Measurements from ENCODE around the gene MBTPS1. TPM values are rescaled to one million over a fixed set of nuclear protein-coding genes. Genes with fewer than 3 reads are reported as not detected.

MBTPS1 gene
- total RNA-seq, 1 experiment from 2014 or later = 130 TPM

DNA sequence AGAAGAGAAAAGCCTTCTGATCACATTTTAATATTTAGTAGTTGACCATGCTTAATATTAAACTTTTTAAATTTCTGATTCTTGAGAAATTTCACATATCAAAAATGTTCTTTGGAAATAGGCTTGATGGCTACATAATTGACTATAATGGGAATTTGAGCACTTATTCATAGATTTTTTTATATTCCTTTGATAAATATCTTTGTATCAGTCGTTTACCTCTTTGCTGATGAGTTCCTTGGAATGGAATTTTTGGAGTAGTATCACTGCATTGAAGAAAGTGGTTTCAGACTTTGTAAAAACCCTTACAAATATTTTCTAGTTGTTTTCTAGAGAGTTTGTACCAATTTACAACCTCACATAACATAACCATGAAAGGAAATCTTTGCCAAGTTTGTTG is 43.1 kb upstream of the MBTPS1 start:
- no peak for DNase-seq
- Mint-ChIP-seq H3K27me3 (ENCODE audit: unreplicated experiment) (peaks cover 54% of the 10 kb centered on the region), H3K36me3 (ENCODE audit: insufficient read depth, unreplicated experiment) (peaks cover 6% of the 10 kb centered on the region), H3K4me1 (ENCODE audit: low read depth, unreplicated experiment) (no peaks in the 10 kb centered on the region), H3K4me3 (ENCODE audit: low read depth, unreplicated experiment) (no peak overlapping the region), H3K9me3 (ENCODE audit: low read depth, unreplicated experiment) (no peaks in the 10 kb centered on the region), H3K27ac (ENCODE audit: unreplicated experiment) (no peak overlapping the region)
- no TSS peak for BruUV-seq (replicated peaks)
- intact Hi-C loops (cut with micrococcal nuclease; ENCODE audit: unreplicated experiment) = no loop called here
- TF ChIP-seq, protein P1, sequence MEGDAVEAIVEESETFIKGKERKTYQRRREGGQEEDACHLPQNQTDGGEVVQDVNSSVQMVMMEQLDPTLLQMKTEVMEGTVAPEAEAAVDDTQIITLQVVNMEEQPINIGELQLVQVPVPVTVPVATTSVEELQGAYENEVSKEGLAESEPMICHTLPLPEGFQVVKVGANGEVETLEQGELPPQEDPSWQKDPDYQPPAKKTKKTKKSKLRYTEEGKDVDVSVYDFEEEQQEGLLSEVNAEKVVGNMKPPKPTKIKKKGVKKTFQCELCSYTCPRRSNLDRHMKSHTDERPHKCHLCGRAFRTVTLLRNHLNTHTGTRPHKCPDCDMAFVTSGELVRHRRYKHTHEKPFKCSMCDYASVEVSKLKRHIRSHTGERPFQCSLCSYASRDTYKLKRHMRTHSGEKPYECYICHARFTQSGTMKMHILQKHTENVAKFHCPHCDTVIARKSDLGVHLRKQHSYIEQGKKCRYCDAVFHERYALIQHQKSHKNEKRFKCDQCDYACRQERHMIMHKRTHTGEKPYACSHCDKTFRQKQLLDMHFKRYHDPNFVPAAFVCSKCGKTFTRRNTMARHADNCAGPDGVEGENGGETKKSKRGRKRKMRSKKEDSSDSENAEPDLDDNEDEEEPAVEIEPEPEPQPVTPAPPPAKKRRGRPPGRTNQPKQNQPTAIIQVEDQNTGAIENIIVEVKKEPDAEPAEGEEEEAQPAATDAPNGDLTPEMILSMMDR (IDR thresholded peaks at IDR 0.05; ENCODE audit: unreplicated experiment) = no peak
- CTCF ChIA-PET = no interaction called here

DNA sequence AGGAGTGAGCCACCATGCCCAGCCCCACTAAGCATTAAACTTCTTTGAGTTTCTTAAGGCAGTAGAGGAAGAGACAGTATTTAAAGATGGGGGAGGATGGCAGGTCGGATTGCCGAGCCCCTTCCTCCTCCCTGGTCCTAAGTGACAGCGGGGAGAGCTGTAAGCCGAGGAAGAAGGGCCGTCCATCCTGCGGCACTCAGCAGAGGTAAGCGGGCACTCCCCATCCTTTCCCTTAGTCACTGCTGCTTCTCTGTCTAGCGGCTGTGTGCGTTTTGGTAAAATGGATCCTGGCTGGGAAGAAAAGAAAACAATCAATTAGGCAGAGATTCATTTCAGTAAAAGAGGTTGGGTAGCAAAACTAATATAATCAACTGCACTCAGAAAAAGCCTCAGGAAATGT is 42.3 kb upstream of the MBTPS1 start:
- H3K36me3 Mint-ChIP-seq (ENCODE audit: insufficient read depth, unreplicated experiment) = peaks cover 6% of the 10 kb centered on the region
- no TSS peak for BruUV-seq (replicated peaks)
- DNase-seq = no peak
- H3K4me1 Mint-ChIP-seq (ENCODE audit: low read depth, unreplicated experiment) = no peaks in the 10 kb centered on the region
- intact Hi-C loops (cut with micrococcal nuclease; ENCODE audit: unreplicated experiment) = no loop called here
- H3K9me3 Mint-ChIP-seq (ENCODE audit: low read depth, unreplicated experiment) = no peaks in the 10 kb centered on the region
- no peak overlapping the region for H3K4me3 Mint-ChIP-seq (ENCODE audit: low read depth, unreplicated experiment)
- peaks cover 46% of the 10 kb centered on the region for H3K27me3 Mint-ChIP-seq (ENCODE audit: unreplicated experiment)
- TF ChIP-seq, protein P1 (IDR thresholded peaks at IDR 0.05; ENCODE audit: unreplicated experiment) = no peak
- CTCF ChIA-PET = no interaction called here
- no peak overlapping the region for H3K27ac Mint-ChIP-seq (ENCODE audit: unreplicated experiment)

DNA sequence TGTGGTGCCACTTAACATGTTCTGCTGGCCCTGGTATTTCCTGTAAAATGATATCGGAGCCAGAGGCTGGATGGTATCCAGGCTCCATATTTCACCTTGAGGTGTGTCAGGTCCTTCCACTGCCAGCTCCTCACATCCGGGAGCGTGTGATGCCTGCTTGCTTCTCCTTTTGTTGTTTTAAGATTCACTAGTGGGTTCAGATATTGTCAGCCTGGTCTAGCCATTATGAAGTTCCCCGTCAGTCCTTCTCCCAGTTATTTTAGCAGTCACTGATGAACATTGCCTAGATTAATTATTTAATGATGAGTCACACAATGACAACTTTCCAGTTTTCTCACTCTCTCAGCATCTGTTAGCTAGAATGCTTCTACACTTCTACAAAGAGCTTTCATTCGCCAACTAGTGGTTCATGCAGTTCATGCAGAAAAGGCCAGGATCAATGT is 39.6 kb upstream of the MBTPS1 start:
- CTCF ChIA-PET = interaction anchor here (0.7 to 2.3 kb wide), 9 partner anchors 11 to 313 kb away, joined by 3 to 18 read pairs (median 5); partner anchors contain the start of genes DNAAF1, HSDL1, MBTPS1 and TAF1C
- peaks cover 33% of the 10 kb centered on the region for H3K27me3 Mint-ChIP-seq (ENCODE audit: unreplicated experiment)
- DNase-seq = peak; percentile 39
- peak overlapping the region; percentile 10 for H3K27ac Mint-ChIP-seq (ENCODE audit: unreplicated experiment)
- H3K4me3 Mint-ChIP-seq (ENCODE audit: low read depth, unreplicated experiment) = no peak overlapping the region
- intact Hi-C loops (cut with micrococcal nuclease; ENCODE audit: unreplicated experiment) = no loop called here
- no peaks in the 10 kb centered on the region for H3K9me3 Mint-ChIP-seq (ENCODE audit: low read depth, unreplicated experiment)
- H3K36me3 Mint-ChIP-seq (ENCODE audit: insufficient read depth, unreplicated experiment) = peaks cover 6% of the 10 kb centered on the region
- no peaks in the 10 kb centered on the region for H3K4me1 Mint-ChIP-seq (ENCODE audit: low read depth, unreplicated experiment)
- TF ChIP-seq, protein P1 (IDR thresholded peaks at IDR 0.05; ENCODE audit: unreplicated experiment) = no peak
- BruUV-seq (replicated peaks) = no TSS peak

DNA sequence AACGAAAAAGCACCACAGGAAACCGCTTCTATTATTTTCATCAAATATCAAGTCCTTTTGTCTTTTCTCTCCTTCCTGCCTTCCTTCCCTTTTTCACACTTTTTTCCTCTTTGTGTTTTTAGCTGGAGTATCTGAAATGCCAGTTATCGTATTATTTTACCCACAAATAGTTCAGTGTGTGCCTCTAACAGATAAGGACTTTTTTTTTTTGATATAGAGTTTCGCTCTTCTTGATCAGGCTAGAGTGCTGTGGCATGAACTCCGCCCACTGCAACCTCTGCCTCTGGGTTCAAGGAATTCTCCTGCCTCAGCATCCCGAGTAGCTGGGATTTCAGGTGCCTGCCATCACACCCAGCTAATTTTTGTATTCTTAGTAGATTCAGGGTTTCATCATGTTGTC is 39.0 kb upstream of the MBTPS1 start:
- TF ChIP-seq, protein P1 (IDR thresholded peaks at IDR 0.05; ENCODE audit: unreplicated experiment) = no peak
- intact Hi-C loops (cut with micrococcal nuclease; ENCODE audit: unreplicated experiment) = no loop called here
- peaks cover 6% of the 10 kb centered on the region for H3K36me3 Mint-ChIP-seq (ENCODE audit: insufficient read depth, unreplicated experiment)
- H3K27me3 Mint-ChIP-seq (ENCODE audit: unreplicated experiment) = peaks cover 35% of the 10 kb centered on the region
- no peaks in the 10 kb centered on the region for H3K9me3 Mint-ChIP-seq (ENCODE audit: low read depth, unreplicated experiment)
- BruUV-seq (replicated peaks) = no TSS peak
- no peak for DNase-seq
- no peak overlapping the region for H3K4me3 Mint-ChIP-seq (ENCODE audit: low read depth, unreplicated experiment)
- CTCF ChIA-PET = interaction anchor here (1.2 to 2.3 kb wide), 4 partner anchors 20 to 71 kb away, joined by 4 to 18 read pairs (median 9); partner anchors contain the start of genes MBTPS1 and TAF1C
- H3K4me1 Mint-ChIP-seq (ENCODE audit: low read depth, unreplicated experiment) = no peaks in the 10 kb centered on the region
- no peak overlapping the region for H3K27ac Mint-ChIP-seq (ENCODE audit: unreplicated experiment)
